ENCODE results near the gene HOXD9.

DNA sequence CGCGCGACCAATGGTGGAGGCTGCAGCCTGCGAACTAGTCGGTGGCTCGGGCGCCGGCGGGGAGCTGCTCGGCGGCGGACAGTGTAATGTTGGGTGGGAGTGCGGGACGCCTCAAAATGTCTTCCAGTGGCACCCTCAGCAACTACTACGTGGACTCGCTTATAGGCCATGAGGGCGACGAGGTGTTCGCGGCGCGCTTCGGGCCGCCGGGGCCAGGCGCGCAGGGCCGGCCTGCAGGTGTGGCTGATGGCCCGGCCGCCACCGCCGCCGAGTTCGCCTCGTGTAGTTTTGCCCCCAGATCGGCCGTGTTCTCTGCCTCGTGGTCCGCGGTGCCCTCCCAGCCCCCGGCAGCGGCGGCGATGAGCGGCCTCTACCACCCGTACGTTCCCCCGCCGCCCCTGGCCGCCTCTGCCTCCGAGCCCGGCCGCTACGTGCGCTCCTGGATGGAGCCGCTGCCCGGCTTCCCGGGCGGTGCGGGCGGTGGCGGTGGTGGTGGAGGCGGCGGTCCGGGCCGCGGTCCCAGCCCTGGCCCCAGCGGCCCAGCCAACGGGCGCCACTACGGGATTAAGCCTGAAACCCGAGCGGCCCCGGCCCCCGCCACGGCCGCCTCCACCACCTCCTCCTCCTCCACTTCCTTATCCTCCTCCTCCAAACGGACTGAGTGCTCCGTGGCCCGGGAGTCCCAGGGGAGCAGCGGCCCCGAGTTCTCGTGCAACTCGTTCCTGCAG lies at the start of gene HOXD9:
- TF ChIP-seq, protein P1, sequence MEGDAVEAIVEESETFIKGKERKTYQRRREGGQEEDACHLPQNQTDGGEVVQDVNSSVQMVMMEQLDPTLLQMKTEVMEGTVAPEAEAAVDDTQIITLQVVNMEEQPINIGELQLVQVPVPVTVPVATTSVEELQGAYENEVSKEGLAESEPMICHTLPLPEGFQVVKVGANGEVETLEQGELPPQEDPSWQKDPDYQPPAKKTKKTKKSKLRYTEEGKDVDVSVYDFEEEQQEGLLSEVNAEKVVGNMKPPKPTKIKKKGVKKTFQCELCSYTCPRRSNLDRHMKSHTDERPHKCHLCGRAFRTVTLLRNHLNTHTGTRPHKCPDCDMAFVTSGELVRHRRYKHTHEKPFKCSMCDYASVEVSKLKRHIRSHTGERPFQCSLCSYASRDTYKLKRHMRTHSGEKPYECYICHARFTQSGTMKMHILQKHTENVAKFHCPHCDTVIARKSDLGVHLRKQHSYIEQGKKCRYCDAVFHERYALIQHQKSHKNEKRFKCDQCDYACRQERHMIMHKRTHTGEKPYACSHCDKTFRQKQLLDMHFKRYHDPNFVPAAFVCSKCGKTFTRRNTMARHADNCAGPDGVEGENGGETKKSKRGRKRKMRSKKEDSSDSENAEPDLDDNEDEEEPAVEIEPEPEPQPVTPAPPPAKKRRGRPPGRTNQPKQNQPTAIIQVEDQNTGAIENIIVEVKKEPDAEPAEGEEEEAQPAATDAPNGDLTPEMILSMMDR (optimal IDR thresholded peaks at IDR 0.05 in 1 of 3, IDR thresholded peaks at IDR 0.05 in 1 of 3, conservative IDR thresholded peaks at IDR 0.05 in 1 of 3; ENCODE audit: extremely low read depth in 1 of 3, insufficient read depth in 2 of 3, low read length in 3 of 3) = no peak
- TF ChIP-seq EZH2 (IDR thresholded peaks at IDR 0.05; ENCODE audit: low read length) = peak; percentile 71
